HL-60 (cell line): Measurements from ENCODE around the gene LIPT1.

ENCODE experiments used
- DNase-seq, 2 experiments: peaks; one replicate each; pipeline ENCODE4 v3.0.0-alpha.2; 2010 to 2020; ENCODE audit warnings: low read depth in 1 of 2, low spot score in 1 of 2
- H3K27ac ChIP-seq: fragments of 250-450 bp; sonication (Bioruptor Pico); replicated peaks from 2 replicates; pipeline ENCODE4 v1.5.1; 2020; ENCODE audit warnings: mild to moderate bottlenecking, moderate library complexity
- H3K27me3 ChIP-seq: fragments of 250-450 bp; sonication (Bioruptor Pico); 2 replicates; pipeline ENCODE4 v1.5.1; 2021; ENCODE audit warnings: mild to moderate bottlenecking, moderate library complexity; ENCODE audit not compliant: insufficient read depth, poor library complexity, severe bottlenecking
- H3K4me3 ChIP-seq: replicated peaks from 2 replicates; pipeline ENCODE4 v1.5.1; 2011; ENCODE audit warnings: mild to moderate bottlenecking, control low read depth, low read length; ENCODE audit not compliant: insufficient read depth
- CTCF ChIP-seq: IDR thresholded peaks from one replicate; pipeline ENCODE4 v1.5.1; 2011; ENCODE audit warnings: low read length, control low read depth, inconsistent platforms; ENCODE audit not compliant: insufficient read depth
- GABPA ChIP-seq: IDR thresholded peaks from 2 replicates; pipeline ENCODE4 v1.6.1; 2012; ENCODE audit warnings: low read depth
- POLR2AphosphoS5 ChIP-seq: IDR thresholded peaks from 2 replicates; pipeline ENCODE4 v1.6.1; 2012; ENCODE audit warnings: low read depth
- REST ChIP-seq: IDR thresholded peaks from 2 replicates; pipeline ENCODE4 v1.6.1; 2012; ENCODE audit warnings: low read depth; ENCODE audit not compliant: insufficient replicate concordance
- SPI1 ChIP-seq: IDR thresholded peaks from 2 replicates; pipeline ENCODE4 v1.6.1; 2012; ENCODE audit warnings: low read depth, mild to moderate bottlenecking, borderline replicate concordance

Gene LIPT1

GRCh38 chr2:99180755-99181623 lies 26.2 kb downstream of the LIPT1 start, which contains the start of the genes MITD1 and MRPL30:
Gene MITD1, minus strand, starts transcription at chr2:99181058. Its CDS starts 77 bp downstream, at chr2:99180981.
Gene MRPL30, plus strand, starts transcription at chr2:99181184. Its CDS starts 5,020 bp downstream, at chr2:99186204.
- Histone ChIP-seq H3K27ac (peak within 1 kb of the TSS; percentile 76), H3K4me3 (peak within 1 kb of the TSS; percentile 80), H3K27me3 (no peaks in the 10 kb centered on the region)
- TF ChIP-seq POLR2AphosphoS5 (peak; percentile 88), REST (no peak), CTCF (no peak), GABPA (peak; percentile 97), SPI1 (peak; percentile 8; the same call in 1 of the 2 replicates)
- DNase-seq, result peak; percentile 90 to 95

GRCh38 chr2:99181624-99182000 lies 26.8 kb downstream of the LIPT1 start:
- Histone ChIP-seq H3K27ac (peak overlapping the region; percentile 76), H3K27me3 (no peaks in the 10 kb centered on the region), H3K4me3 (peak overlapping the region; percentile 80)
- no peak for DNase-seq
- no peak for TF ChIP-seq REST
- TF ChIP-seq CTCF, result no peak
- TF ChIP-seq GABPA, result no peak
- no peak for TF ChIP-seq POLR2AphosphoS5
- no peak for TF ChIP-seq SPI1

- Histone ChIP-seq H3K4me3 (no peak overlapping the region), H3K27me3 (no peaks in the 10 kb centered on the region), H3K27ac (no peak overlapping the region)
- DNase-seq, result no peak
- TF ChIP-seq GABPA (no peak), CTCF (no peak), SPI1 (no peak), REST (no peak), POLR2AphosphoS5 (no peak)
Observed at GRCh38 chr2:99183025-99183424, 28.3 kb downstream of the LIPT1 start.
